Tibial artery (tissue), 4 donors: ENCODE data around the gene SNRPD3.
"Not testable (repeated sequence)": the region's sequence is repeated elsewhere in the genome, so short reads cannot be mapped to it uniquely, and the experiment has no call there.

Experiments used
- DNase-seq, 2 donors: peaks; one replicate each; pipeline ENCODE4 v3.0.0-alpha.2; 2019
- H3K27ac ChIP-seq, 2 donors: fragments of 200-600 bp; sonication (generic) in 1 of 2; 1 replicate in 1 of 2; 2 replicates in 1 of 2; pipeline ENCODE4 v1.5.1; 2018 to 2019; ENCODE audit warnings: mild to moderate bottlenecking in 1 of 2
- H3K27me3 ChIP-seq, 2 donors: fragments of 200-600 bp; sonication (generic) in 1 of 2; one replicate each; pipeline versions ENCODE4 v1.5.1 to v1.6.0; 2016 to 2019
- H3K36me3 ChIP-seq, 3 donors: fragments of 200-600 bp; sonication (generic) in 2 of 3; one replicate each; pipeline ENCODE4 v1.5.1; 2016 to 2019; ENCODE audit warnings: mild to moderate bottlenecking in 2 of 3
- H3K4me1 ChIP-seq, 4 donors: fragments of 200-600 bp; sonication (generic) in 2 of 4; 1 replicate in 3 of 4; 2 replicates in 1 of 4; pipeline ENCODE4 v1.5.1; 2016 to 2019
- H3K4me3 ChIP-seq, 2 donors: fragments of 200-600 bp; sonication (generic) in 1 of 2; 1 replicate in 1 of 2; 2 replicates in 1 of 2; pipeline ENCODE4 v1.5.1; 2018 to 2019; ENCODE audit warnings: mild to moderate bottlenecking in 2 of 2
- H3K9me3 ChIP-seq, 3 donors: fragments of 200-600 bp; sonication (generic) in 1 of 3; one replicate each; pipeline ENCODE4 v1.5.1; 2016 to 2019
- CTCF ChIP-seq, 2 experiments: fragments of 200-600 bp in 1 of 2; fragments of 450-650 bp in 1 of 2; IDR thresholded peaks; one replicate each; pipeline ENCODE4 v1.5.1; 2017 to 2019; ENCODE audit warnings: antibody characterized with exemption in 2 of 2, mild to moderate bottlenecking in 1 of 2, moderate library complexity in 1 of 2
- intact Hi-C: fragments of 100-400 bp; cut with DNase I; formaldehyde crosslinking; loops from one replicate; pipeline ENCODE4 v1.15.0; 2023; ENCODE audit warnings: low total_unique reads

The SNRPD3 gene

GRCh38 chr22:24594569-24595120, 38.8 kb downstream of the SNRPD3 start:
- DNase-seq: no peak

GRCh38 chr22:24595228-24595627, 39.4 kb downstream of the SNRPD3 start:
- Histone ChIP-seq H3K4me1 (peaks cover 0 to 39% (median 9%) of the 10 kb centered on the region in 4 donors), H3K4me3 (no peak overlapping the region), H3K27ac (no peak overlapping the region), H3K9me3 (no peaks in the 10 kb centered on the region), H3K27me3 (no peaks in the 10 kb centered on the region), H3K36me3 (no peaks in the 10 kb centered on the region)
- no peak for DNase-seq
- TF ChIP-seq CTCF (IDR thresholded peaks at IDR 0.05): no peak
- intact Hi-C loops: no loop called here

More at GRCh38 chr22:24594569-24595120, 38.8 kb downstream of the SNRPD3 start:
- H3K4me3 ChIP-seq: no peak overlapping the region
- no peak overlapping the region for H3K27ac ChIP-seq
- intact Hi-C loops: no loop called here
- no peak for TF ChIP-seq CTCF (IDR thresholded peaks at IDR 0.05)
- no peaks in the 10 kb centered on the region for H3K9me3 ChIP-seq
- H3K27me3 ChIP-seq: no peaks in the 10 kb centered on the region
- H3K36me3 ChIP-seq: peaks cover 0 to 1% (median 0%) of the 10 kb centered on the region in 3 donors
- peaks cover 0 to 36% (median 9%) of the 10 kb centered on the region in 4 donors for H3K4me1 ChIP-seq

- H3K9me3 ChIP-seq: no peaks in the 10 kb centered on the region
- H3K4me3 ChIP-seq: no peak overlapping the region
Measured at GRCh38 chr22:24595863-24596262, 40.1 kb downstream of the SNRPD3 start.

GRCh38 chr22:24597076-24597475, 41.3 kb downstream of the SNRPD3 start:
- DNase-seq, H3K4me3 ChIP-seq, intact Hi-C loops, H3K36me3 ChIP-seq, H3K9me3 ChIP-seq, H3K27me3 ChIP-seq, H3K27ac ChIP-seq: not testable (repeated sequence)
- peaks cover 0 to 40% (median 7%) of the 10 kb centered on the region in 4 donors for H3K4me1 ChIP-seq

More at GRCh38 chr22:24595863-24596262, 40.1 kb downstream of the SNRPD3 start:
- H3K27ac ChIP-seq: no peak overlapping the region
- peaks cover 0 to 39% (median 9%) of the 10 kb centered on the region in 4 donors for H3K4me1 ChIP-seq
- no peaks in the 10 kb centered on the region for H3K36me3 ChIP-seq
- intact Hi-C loops: no loop called here
- TF ChIP-seq CTCF (IDR thresholded peaks at IDR 0.05): no peak
- DNase-seq: no peak
- H3K27me3 ChIP-seq: no peaks in the 10 kb centered on the region

GRCh38 chr22:24599514-24599913, 43.7 kb downstream of the SNRPD3 start:
- Histone ChIP-seq H3K27me3 (no peaks in the 10 kb centered on the region), H3K4me3 (no peak overlapping the region), H3K4me1 (peaks cover 0 to 33% (median 2%) of the 10 kb centered on the region in 4 donors), H3K9me3 (no peaks in the 10 kb centered on the region), H3K27ac (no peak overlapping the region), H3K36me3 (no peaks in the 10 kb centered on the region)
- intact Hi-C loops: no loop called here
- no peak for TF ChIP-seq CTCF (IDR thresholded peaks at IDR 0.05)
- no peak for DNase-seq

GRCh38 chr22:24599958-24600715, 44.3 kb downstream of the SNRPD3 start:
- H3K9me3 ChIP-seq, intact Hi-C loops, DNase-seq, H3K4me3 ChIP-seq, H3K27me3 ChIP-seq, H3K27ac ChIP-seq, H3K36me3 ChIP-seq: not testable (repeated sequence)
- H3K4me1 ChIP-seq: peaks cover 0 to 27% (median 2%) of the 10 kb centered on the region in 4 donors
